ENCODE measurements around the gene EHBP1L1. TPM values are rescaled to one million over a fixed set of nuclear protein-coding genes. Genes with fewer than 3 reads are reported as not detected.

EHBP1L1 gene
- total RNA-seq, 1 experiment from 2014 or later: 4.7 TPM

GRCh38 chr11:65640483-65641296, 64.8 kb downstream of the EHBP1L1 start:
- no peaks in the 10 kb centered on the region for H3K27me3 ChIP-seq (ENCODE audit: control insufficient read depth, insufficient read depth, low read length)
- DNase-seq: no peak
- no peak overlapping the region for H3K4me3 ChIP-seq (ENCODE audit: insufficient read depth, low read depth, low read length)
- H3K36me3 ChIP-seq (replicated peaks; ENCODE audit: control insufficient read depth, insufficient read depth, low read length): peaks cover 8% of the 10 kb centered on the region

- Histone ChIP-seq H3K27me3 (ENCODE audit: control insufficient read depth, insufficient read depth, low read length) (no peaks in the 10 kb centered on the region), H3K4me3 (ENCODE audit: insufficient read depth, low read depth, low read length) (peak overlapping the region; percentile 6; the same call in 1 of the 2 replicates), H3K36me3 (replicated peaks; ENCODE audit: control insufficient read depth, insufficient read depth, low read length) (peaks cover 5% of the 10 kb centered on the region)
- DNase-seq: no peak
Observed at GRCh38 chr11:65641297-65642013, 65.6 kb downstream of the EHBP1L1 start.

Other genes starting within 250 kb of the EHBP1L1 start
- gene DPF2, start 242.2 kb upstream of the EHBP1L1 start, total RNA-seq (2014; rRNA removed; shearing (Covaris generic)): 65.2 and 69.2 TPM in 2 replicates
- 0.35 and 0.70 TPM in 2 replicates for gene TIGD3, start 221.3 kb upstream of the EHBP1L1 start, total RNA-seq (2014; rRNA removed; shearing (Covaris generic))
- 0.73 and 0.81 TPM in 2 replicates for gene SLC25A45, start 193.4 kb upstream of the EHBP1L1 start, total RNA-seq (2014; rRNA removed; shearing (Covaris generic))
- gene FRMD8, start 189.4 kb upstream of the EHBP1L1 start, total RNA-seq (2014; rRNA removed; shearing (Covaris generic)): 24.5 and 37.1 TPM in 2 replicates
- gene NEAT1, start 153.3 kb upstream of the EHBP1L1 start, total RNA-seq (2014; rRNA removed; shearing (Covaris generic)): 6.4 and 10.6 TPM in 2 replicates
- 456 and 1,088 TPM in 2 replicates for gene MALAT1, start 77.0 kb upstream of the EHBP1L1 start, total RNA-seq (2014; rRNA removed; shearing (Covaris generic))
- 70.0 and 72.3 TPM in 2 replicates for gene SCYL1, start 51.0 kb upstream of the EHBP1L1 start, total RNA-seq (2014; rRNA removed; shearing (Covaris generic))
- 3.9 and 5.7 TPM in 2 replicates for gene LTBP3, start 17.7 kb upstream of the EHBP1L1 start, total RNA-seq (2014; rRNA removed; shearing (Covaris generic))
- 88.1 and 89.1 TPM in 2 replicates for gene ZNRD2, start 5.6 kb upstream of the EHBP1L1 start, total RNA-seq (2014; rRNA removed; shearing (Covaris generic))
- gene FAM89B, start 3.5 kb upstream of the EHBP1L1 start, total RNA-seq (2014; rRNA removed; shearing (Covaris generic)): 8.6 and 20.4 TPM in 2 replicates
- gene KCNK7, start 19.7 kb downstream of the EHBP1L1 start, total RNA-seq (2014; rRNA removed; shearing (Covaris generic)): not detected in 2 replicates
- gene MAP3K11, start 38.2 kb downstream of the EHBP1L1 start, total RNA-seq (2014; rRNA removed; shearing (Covaris generic)): 30.1 and 33.2 TPM in 2 replicates
- gene PCNX3, start 39.7 kb downstream of the EHBP1L1 start, total RNA-seq (2014; rRNA removed; shearing (Covaris generic)): 21.7 and 25.9 TPM in 2 replicates
- 52.7 and 65.9 TPM in 2 replicates for gene SIPA1, start 62.0 kb downstream of the EHBP1L1 start, total RNA-seq (2014; rRNA removed; shearing (Covaris generic))
- 17.7 and 28.4 TPM in 2 replicates for gene RELA, start 86.9 kb downstream of the EHBP1L1 start, total RNA-seq (2014; rRNA removed; shearing (Covaris generic))
- 37.2 and 51.1 TPM in 2 replicates for gene KAT5, start 136.2 kb downstream of the EHBP1L1 start, total RNA-seq (2014; rRNA removed; shearing (Covaris generic))
- 21.5 and 23.3 TPM in 2 replicates for gene RNASEH2C, start 144.7 kb downstream of the EHBP1L1 start, total RNA-seq (2014; rRNA removed; shearing (Covaris generic))
- 6.7 and 7.8 TPM in 2 replicates for gene AP5B1, start 204.9 kb downstream of the EHBP1L1 start, total RNA-seq (2014; rRNA removed; shearing (Covaris generic))
- gene OVOL1, start 211.0 kb downstream of the EHBP1L1 start, total RNA-seq (2014; rRNA removed; shearing (Covaris generic)): 1.2 and 1.4 TPM in 2 replicates

All from H7 (cell line).